ENCODE measurements around the gene ASIC2. TPM values are rescaled to one million over a fixed set of nuclear protein-coding genes. Genes with fewer than 3 reads are reported as not detected.

Gene ASIC2
- total and polyA plus RNA-seq, 2 donors (not counting 1 experiment from before 2014, with no cell fraction given) = not detected

DNA sequence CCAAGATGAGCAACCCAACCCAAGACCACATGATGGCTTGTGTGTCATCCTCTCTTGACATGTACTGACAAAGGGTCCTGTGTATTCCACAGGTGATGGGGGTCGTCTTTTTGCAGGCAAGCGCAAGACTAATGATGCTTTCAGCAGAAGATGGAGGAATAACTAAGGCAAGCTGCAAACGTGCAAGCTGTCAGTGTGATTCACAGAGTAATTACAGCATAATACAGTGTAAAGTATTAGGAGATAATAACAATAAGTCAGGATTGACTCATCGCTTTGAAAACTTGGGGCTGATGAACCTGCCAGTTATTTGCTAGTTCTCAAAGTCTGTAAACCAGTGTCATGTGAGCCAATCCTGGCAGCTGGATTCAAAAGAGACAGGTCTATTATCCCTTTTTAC, 41.6 kb upstream of the ASIC2 start:
- no peak overlapping the region for H3K9ac ChIP-seq (ENCODE audit: low read length)
- H3K4me1 ChIP-seq (ENCODE audit: control insufficient read depth in 2 of 2, insufficient read depth in 2 of 2, low read length in 2 of 2) = no peaks in the 10 kb centered on the region
- H3K79me2 ChIP-seq (ENCODE audit: control insufficient read depth, insufficient read depth, low read length) = no peaks in the 10 kb centered on the region
- Mint-ChIP-seq H3K4me3 (no peak overlapping the region), H3K4me1 (no peaks in the 10 kb centered on the region), H3K27ac (no peak overlapping the region), H3K9me3 (ENCODE audit: insufficient read depth) (no peaks in the 10 kb centered on the region), H3K27me3 (peaks cover 21% of the 10 kb centered on the region)
- POLR2A ChIA-PET = no interaction called here
- peaks cover 0 to 3% (median 1%) of the 10 kb centered on the region in 4 experiments for H3K27me3 ChIP-seq (replicated peaks in 1 of 4; ENCODE audit: control extremely low read depth in 1 of 4, control insufficient read depth in 3 of 4, insufficient read depth in 4 of 4, low read length in 3 of 4)
- intact Hi-C loops (cut with micrococcal nuclease) = no loop called here
- no peak overlapping the region for H2AFZ ChIP-seq (ENCODE audit: insufficient read depth, low read depth, low read length, poor library complexity, severe bottlenecking)
- no peak overlapping the region for H3K4me2 ChIP-seq (replicated peaks; ENCODE audit: low read depth, low read length, poor library complexity, severe bottlenecking)
- H3K4me3 ChIP-seq (ENCODE audit: control extremely low read depth in 1 of 5, extremely low read depth in 1 of 5, insufficient read depth in 1 of 5, low read depth in 2 of 5, low read length in 4 of 5) = no peak overlapping the region
- CTCF ChIA-PET = no interaction called here
- no peak for ATAC-seq (ENCODE audit: low read depth)
- no peak overlapping the region for H3K27ac ChIP-seq (ENCODE audit: low read length in 2 of 2)
- 88% methylated on average over 2 of the region's 4 CpGs for WGBS (ENCODE audit: insufficient coverage)
- no peak for TF ChIP-seq EZH2 (IDR thresholded peaks at IDR 0.05; ENCODE audit: borderline replicate concordance, insufficient read depth, low read depth, low read length, poor library complexity, severe bottlenecking)
- TF ChIP-seq, protein P1, sequence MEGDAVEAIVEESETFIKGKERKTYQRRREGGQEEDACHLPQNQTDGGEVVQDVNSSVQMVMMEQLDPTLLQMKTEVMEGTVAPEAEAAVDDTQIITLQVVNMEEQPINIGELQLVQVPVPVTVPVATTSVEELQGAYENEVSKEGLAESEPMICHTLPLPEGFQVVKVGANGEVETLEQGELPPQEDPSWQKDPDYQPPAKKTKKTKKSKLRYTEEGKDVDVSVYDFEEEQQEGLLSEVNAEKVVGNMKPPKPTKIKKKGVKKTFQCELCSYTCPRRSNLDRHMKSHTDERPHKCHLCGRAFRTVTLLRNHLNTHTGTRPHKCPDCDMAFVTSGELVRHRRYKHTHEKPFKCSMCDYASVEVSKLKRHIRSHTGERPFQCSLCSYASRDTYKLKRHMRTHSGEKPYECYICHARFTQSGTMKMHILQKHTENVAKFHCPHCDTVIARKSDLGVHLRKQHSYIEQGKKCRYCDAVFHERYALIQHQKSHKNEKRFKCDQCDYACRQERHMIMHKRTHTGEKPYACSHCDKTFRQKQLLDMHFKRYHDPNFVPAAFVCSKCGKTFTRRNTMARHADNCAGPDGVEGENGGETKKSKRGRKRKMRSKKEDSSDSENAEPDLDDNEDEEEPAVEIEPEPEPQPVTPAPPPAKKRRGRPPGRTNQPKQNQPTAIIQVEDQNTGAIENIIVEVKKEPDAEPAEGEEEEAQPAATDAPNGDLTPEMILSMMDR (IDR thresholded peaks at IDR 0.05) = no peak
- H4K20me1 ChIP-seq (ENCODE audit: control insufficient read depth, insufficient read depth, low read length, poor library complexity, severe bottlenecking) = no peaks in the 10 kb centered on the region
- no peak for DNase-seq
- no peaks in the 10 kb centered on the region for H3K36me3 ChIP-seq (replicated peaks in 1 of 2; ENCODE audit: control extremely low read depth in 1 of 2, control insufficient read depth in 1 of 2, extremely low read depth in 1 of 2, insufficient read depth in 2 of 2, low read length in 1 of 2)
- H3K9me3 ChIP-seq (ENCODE audit: control extremely low read depth in 1 of 3, control insufficient read depth in 2 of 3, insufficient read depth in 1 of 3, low read length in 2 of 3) = peaks cover 0 to 2% (median 0%) of the 10 kb centered on the region in 3 donors

DNA sequence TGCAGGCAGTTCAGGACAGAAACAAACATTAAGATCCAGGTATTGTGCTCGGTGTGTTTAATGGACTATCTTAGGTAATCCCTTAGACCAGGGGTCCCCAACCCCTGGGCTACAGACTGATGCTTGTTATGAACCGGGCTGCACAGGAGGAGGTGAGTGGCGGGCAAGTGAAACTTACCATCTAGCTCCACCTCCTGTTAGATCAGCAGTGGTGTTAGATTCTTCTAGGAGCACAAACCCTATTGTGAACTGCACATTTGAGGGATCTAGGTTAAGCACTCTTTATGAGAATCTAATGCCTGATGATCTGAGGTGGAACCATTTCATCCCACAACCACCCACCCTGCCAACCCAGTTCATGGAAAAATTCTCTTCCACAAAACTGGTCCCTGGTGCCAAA, 37.8 kb upstream of the ASIC2 start:
- peaks cover 8% of the 10 kb centered on the region for H3K27me3 Mint-ChIP-seq
- no peak for TF ChIP-seq EZH2 (IDR thresholded peaks at IDR 0.05; ENCODE audit: borderline replicate concordance, insufficient read depth, low read depth, low read length, poor library complexity, severe bottlenecking)
- TF ChIP-seq, protein P1 (IDR thresholded peaks at IDR 0.05) = no peak
- H3K9ac ChIP-seq (ENCODE audit: low read length) = no peak overlapping the region
- H3K4me3 ChIP-seq (ENCODE audit: control extremely low read depth in 1 of 5, extremely low read depth in 1 of 5, insufficient read depth in 1 of 5, low read depth in 2 of 5, low read length in 4 of 5) = no peak overlapping the region
- no peaks in the 10 kb centered on the region for H3K79me2 ChIP-seq (ENCODE audit: control insufficient read depth, insufficient read depth, low read length)
- no peaks in the 10 kb centered on the region for H4K20me1 ChIP-seq (ENCODE audit: control insufficient read depth, insufficient read depth, low read length, poor library complexity, severe bottlenecking)
- H3K4me1 ChIP-seq (ENCODE audit: control insufficient read depth in 2 of 2, insufficient read depth in 2 of 2, low read length in 2 of 2) = no peaks in the 10 kb centered on the region
- DNase-seq (no peak), ATAC-seq (ENCODE audit: low read depth) (no peak)
- H3K36me3 ChIP-seq (replicated peaks in 1 of 2; ENCODE audit: control extremely low read depth in 1 of 2, control insufficient read depth in 1 of 2, extremely low read depth in 1 of 2, insufficient read depth in 2 of 2, low read length in 1 of 2) = no peaks in the 10 kb centered on the region
- WGBS (ENCODE audit: insufficient coverage) = 78% methylated on average over 1 of the region's 3 CpGs
- peaks cover 0 to 2% (median 0%) of the 10 kb centered on the region in 3 donors for H3K9me3 ChIP-seq (ENCODE audit: control extremely low read depth in 1 of 3, control insufficient read depth in 2 of 3, insufficient read depth in 1 of 3, low read length in 2 of 3)
- no peak overlapping the region for H3K4me3 Mint-ChIP-seq
- ChIA-PET CTCF (no interaction called here), POLR2A (no interaction called here)
- intact Hi-C loops (cut with micrococcal nuclease) = no loop called here
- H3K9me3 Mint-ChIP-seq (ENCODE audit: insufficient read depth) = no peaks in the 10 kb centered on the region
- no peaks in the 10 kb centered on the region for H3K27me3 ChIP-seq (replicated peaks in 1 of 4; ENCODE audit: control extremely low read depth in 1 of 4, control insufficient read depth in 3 of 4, insufficient read depth in 4 of 4, low read length in 3 of 4)
- H3K4me1 Mint-ChIP-seq = no peaks in the 10 kb centered on the region
- no peak overlapping the region for H2AFZ ChIP-seq (ENCODE audit: insufficient read depth, low read depth, low read length, poor library complexity, severe bottlenecking)
- H3K27ac ChIP-seq (ENCODE audit: low read length in 2 of 2) = no peak overlapping the region
- no peak overlapping the region for H3K27ac Mint-ChIP-seq
- H3K4me2 ChIP-seq (replicated peaks; ENCODE audit: low read depth, low read length, poor library complexity, severe bottlenecking) = no peak overlapping the region
